ENCODE measurements around the gene ADAMTS9.

The ADAMTS9 gene

GRCh38 chr3:64555351-64555750 lies 132.4 kb downstream of the ADAMTS9 start:
- TF ChIP-seq, protein P1, sequence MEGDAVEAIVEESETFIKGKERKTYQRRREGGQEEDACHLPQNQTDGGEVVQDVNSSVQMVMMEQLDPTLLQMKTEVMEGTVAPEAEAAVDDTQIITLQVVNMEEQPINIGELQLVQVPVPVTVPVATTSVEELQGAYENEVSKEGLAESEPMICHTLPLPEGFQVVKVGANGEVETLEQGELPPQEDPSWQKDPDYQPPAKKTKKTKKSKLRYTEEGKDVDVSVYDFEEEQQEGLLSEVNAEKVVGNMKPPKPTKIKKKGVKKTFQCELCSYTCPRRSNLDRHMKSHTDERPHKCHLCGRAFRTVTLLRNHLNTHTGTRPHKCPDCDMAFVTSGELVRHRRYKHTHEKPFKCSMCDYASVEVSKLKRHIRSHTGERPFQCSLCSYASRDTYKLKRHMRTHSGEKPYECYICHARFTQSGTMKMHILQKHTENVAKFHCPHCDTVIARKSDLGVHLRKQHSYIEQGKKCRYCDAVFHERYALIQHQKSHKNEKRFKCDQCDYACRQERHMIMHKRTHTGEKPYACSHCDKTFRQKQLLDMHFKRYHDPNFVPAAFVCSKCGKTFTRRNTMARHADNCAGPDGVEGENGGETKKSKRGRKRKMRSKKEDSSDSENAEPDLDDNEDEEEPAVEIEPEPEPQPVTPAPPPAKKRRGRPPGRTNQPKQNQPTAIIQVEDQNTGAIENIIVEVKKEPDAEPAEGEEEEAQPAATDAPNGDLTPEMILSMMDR (IDR thresholded peaks at IDR 0.05; ENCODE audit: control insufficient read depth, insufficient read depth, low read depth, low read length, missing control alignments): no peak
- no peak for DNase-seq (ENCODE audit: low read depth)
- H3K4me3 ChIP-seq (ENCODE audit: control insufficient read depth, low read depth, low read length): no peak overlapping the region

DNA sequence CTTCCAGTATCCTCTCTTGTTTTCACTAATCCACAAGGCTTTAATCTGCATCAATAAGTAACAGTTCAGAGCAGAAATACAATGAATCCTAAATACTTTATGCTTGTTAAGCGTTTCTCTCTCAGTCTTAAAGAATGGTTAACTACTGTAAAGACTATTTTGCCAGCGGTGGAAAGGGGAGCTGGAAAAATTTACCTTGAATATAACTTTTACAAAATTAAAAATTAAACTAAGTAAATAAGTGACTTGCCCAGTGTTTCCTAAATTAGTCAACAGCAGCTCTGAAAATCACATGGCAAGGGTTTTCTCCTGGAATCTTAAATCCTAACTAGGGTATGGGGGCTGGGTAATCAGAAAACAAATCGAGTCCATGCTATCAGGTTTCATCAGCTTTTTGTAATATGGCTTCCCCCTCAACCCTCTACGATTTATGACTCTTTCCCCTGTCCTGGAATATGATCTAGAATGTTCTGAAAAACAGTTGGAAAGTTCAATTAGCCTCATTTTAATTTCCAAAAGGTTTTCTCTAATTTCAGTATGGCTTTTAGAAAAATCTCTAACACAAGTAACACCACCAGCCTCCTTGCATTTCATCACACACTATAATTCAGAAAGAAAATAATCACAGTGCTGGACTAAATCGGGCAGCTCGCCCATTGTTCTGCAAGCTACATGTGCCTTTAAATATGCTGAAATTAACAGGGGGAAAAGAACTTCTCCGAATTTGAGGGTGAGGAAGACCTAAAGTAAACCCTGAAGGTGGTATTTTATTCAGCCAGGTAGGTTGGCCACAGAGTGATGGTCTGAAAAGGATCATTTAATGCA lies 133.5 kb downstream of the ADAMTS9 start:
- DNase-seq (ENCODE audit: low read depth): no peak
- H3K4me3 ChIP-seq (ENCODE audit: control insufficient read depth, low read depth, low read length): no peak overlapping the region
- TF ChIP-seq, protein P1 (IDR thresholded peaks at IDR 0.05; ENCODE audit: control insufficient read depth, insufficient read depth, low read depth, low read length, missing control alignments): no peak

DNA sequence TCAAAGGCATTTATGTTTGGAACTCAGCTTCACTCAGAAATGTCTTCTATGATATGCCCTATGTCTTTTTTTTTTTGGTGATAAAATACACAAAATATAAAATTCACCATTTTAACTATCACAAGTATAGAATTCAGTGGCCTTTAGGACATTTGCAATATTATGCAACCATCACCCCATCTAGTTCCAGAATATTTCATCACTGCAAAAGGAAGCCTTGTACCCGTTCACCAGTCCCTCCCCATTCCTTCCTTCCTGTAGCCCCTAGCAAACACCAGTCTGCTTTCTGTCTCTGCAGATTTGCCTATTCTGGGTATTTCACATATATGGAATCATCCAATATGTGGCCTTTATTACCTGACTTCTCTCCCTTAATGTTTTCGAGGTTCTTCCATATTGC lies 134.8 kb downstream of the ADAMTS9 start:
- DNase-seq (ENCODE audit: low read depth): no peak
- no peak overlapping the region for H3K4me3 ChIP-seq (ENCODE audit: control insufficient read depth, low read depth, low read length)

DNA sequence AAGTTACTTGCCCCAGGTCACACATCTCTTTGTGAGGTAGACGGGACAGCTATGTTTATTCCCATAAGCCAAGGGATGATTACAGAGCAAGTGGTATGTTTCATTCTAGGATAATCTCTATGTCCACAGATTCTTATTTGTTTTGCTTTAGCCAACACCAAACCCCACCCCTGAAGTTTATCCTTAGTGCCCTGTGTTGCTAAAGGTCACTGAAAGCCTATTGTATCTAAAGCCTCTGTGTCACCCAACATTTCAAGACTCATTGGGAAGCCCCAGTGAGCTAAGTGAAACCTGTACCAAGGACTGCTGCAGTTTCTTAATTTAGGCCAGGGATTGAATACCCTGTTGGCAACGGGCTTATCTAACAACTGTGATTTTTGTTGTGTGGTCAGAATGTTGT lies 135.6 kb downstream of the ADAMTS9 start:
- no peak for DNase-seq (ENCODE audit: low read depth)
- TF ChIP-seq, protein P1 (IDR thresholded peaks at IDR 0.05; ENCODE audit: control insufficient read depth, insufficient read depth, low read depth, low read length, missing control alignments): no peak
- H3K4me3 ChIP-seq (ENCODE audit: control insufficient read depth, low read depth, low read length): no peak overlapping the region

More for the DNA sequence above, 134.8 kb downstream of the ADAMTS9 start:
- TF ChIP-seq, protein P1 (IDR thresholded peaks at IDR 0.05; ENCODE audit: control insufficient read depth, insufficient read depth, low read depth, low read length, missing control alignments): no peak

GRCh38 chr3:64551697-64552096 lies 136.1 kb downstream of the ADAMTS9 start:
- H3K4me3 ChIP-seq (ENCODE audit: control insufficient read depth, low read depth, low read length): no peak overlapping the region
- no peak for DNase-seq (ENCODE audit: low read depth)
- TF ChIP-seq, protein P1 (IDR thresholded peaks at IDR 0.05; ENCODE audit: control insufficient read depth, insufficient read depth, low read depth, low read length, missing control alignments): no peak

- no peak overlapping the region for H3K4me3 ChIP-seq (ENCODE audit: control insufficient read depth, low read depth, low read length)
- no peak for DNase-seq (ENCODE audit: low read depth)
- TF ChIP-seq, protein P1 (IDR thresholded peaks at IDR 0.05; ENCODE audit: control insufficient read depth, insufficient read depth, low read depth, low read length, missing control alignments): no peak
Observed at GRCh38 chr3:64550745-64551144, 137.1 kb downstream of the ADAMTS9 start.
